Prostate gland (tissue), 2 donors: Measurements from ENCODE around the gene FGF3.

ENCODE experiments used
- POLR2A ChIP-seq: fragments of 450-650 bp; IDR thresholded peaks from one replicate; pipeline ENCODE4 v1.6.1; 2016; ENCODE audit warnings: antibody characterized with exemption, mild to moderate bottlenecking
- TF ChIP-seq, protein P1 (sequence below), 4 experiments: fragments of 200-600 bp in 2 of 4; fragments of 450-650 bp in 2 of 4; sonication (generic) in 2 of 4; IDR thresholded peaks; 1 replicate in 3 of 4; 2 replicates in 1 of 4; pipeline ENCODE4 v1.5.1; 2016 to 2019; ENCODE audit warnings: antibody characterized with exemption in 4 of 4, mild to moderate bottlenecking in 2 of 4, moderate library complexity in 2 of 4

DNA sequence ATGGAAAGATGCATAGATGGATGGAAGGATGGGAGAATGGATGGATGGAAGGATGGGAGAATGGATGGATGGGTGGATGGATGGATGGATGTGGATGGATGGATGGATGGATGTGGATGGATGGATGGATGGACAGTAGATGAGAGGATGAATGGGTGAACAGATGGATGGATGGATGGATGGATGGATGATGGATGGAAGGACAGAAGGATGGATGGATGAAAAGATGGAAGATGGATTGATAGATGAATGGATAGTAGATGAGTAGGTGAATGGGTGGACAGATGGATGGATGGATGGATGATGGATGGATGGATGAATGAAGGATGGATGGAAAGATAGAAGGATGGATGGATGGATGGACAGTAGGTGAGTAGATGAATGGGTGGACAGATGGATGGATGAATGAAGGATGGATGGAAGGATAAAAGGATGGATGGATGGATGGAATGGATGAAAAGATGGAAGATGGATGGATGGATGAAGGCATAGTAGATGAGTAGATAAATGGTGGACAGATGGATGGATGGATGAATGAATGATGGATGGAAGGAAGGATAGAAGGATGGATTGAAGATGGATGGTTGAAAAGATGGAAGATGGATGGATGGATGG is 15.5 kb downstream of the FGF3 start:
- TF ChIP-seq, protein P1, sequence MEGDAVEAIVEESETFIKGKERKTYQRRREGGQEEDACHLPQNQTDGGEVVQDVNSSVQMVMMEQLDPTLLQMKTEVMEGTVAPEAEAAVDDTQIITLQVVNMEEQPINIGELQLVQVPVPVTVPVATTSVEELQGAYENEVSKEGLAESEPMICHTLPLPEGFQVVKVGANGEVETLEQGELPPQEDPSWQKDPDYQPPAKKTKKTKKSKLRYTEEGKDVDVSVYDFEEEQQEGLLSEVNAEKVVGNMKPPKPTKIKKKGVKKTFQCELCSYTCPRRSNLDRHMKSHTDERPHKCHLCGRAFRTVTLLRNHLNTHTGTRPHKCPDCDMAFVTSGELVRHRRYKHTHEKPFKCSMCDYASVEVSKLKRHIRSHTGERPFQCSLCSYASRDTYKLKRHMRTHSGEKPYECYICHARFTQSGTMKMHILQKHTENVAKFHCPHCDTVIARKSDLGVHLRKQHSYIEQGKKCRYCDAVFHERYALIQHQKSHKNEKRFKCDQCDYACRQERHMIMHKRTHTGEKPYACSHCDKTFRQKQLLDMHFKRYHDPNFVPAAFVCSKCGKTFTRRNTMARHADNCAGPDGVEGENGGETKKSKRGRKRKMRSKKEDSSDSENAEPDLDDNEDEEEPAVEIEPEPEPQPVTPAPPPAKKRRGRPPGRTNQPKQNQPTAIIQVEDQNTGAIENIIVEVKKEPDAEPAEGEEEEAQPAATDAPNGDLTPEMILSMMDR (IDR thresholded peaks at IDR 0.05) = no peak
- no peak for TF ChIP-seq POLR2A
